Liver (tissue), 3 donors: ENCODE results near the gene LMBRD2.
A peak's percentile ranks its signal among the peaks of the same experiment; 100 is the strongest.

ENCODE experiments used
- EGR1 ChIP-seq, 2 donors: IDR thresholded peaks; 2 replicates each; pipeline ENCODE4 v1.6.1; 2016 to 2018; ENCODE audit warnings: antibody characterized with exemption in 2 of 2, low read depth in 2 of 2
- FOXA1 ChIP-seq: IDR thresholded peaks from 2 replicates; pipeline ENCODE4 v1.6.1; 2016; ENCODE audit warnings: antibody characterized with exemption
- FOXA2 ChIP-seq: IDR thresholded peaks from 2 replicates; pipeline ENCODE4 v1.6.1; 2016; ENCODE audit warnings: antibody characterized with exemption
- GABPA ChIP-seq, 2 donors: IDR thresholded peaks in 1 of 2; conservative IDR thresholded peaks in 1 of 2; 2 replicates each; pipeline ENCODE4 v1.6.1; 2016; ENCODE audit warnings: antibody characterized with exemption in 2 of 2, mild to moderate bottlenecking in 1 of 2, moderate library complexity in 1 of 2
- JUND ChIP-seq, 2 donors: IDR thresholded peaks; 2 replicates each; pipeline ENCODE4 v1.6.1; 2016; ENCODE audit warnings: antibody characterized with exemption in 2 of 2
- RAD21 ChIP-seq, 2 donors: IDR thresholded peaks; 2 replicates each; pipeline ENCODE4 v1.6.1; 2016; ENCODE audit warnings: antibody characterized with exemption in 2 of 2, mild to moderate bottlenecking in 2 of 2
- RXRA ChIP-seq, 2 donors: IDR thresholded peaks; 2 replicates each; pipeline ENCODE4 v1.6.1; 2017 to 2018; ENCODE audit warnings: antibody characterized with exemption in 2 of 2, mild to moderate bottlenecking in 1 of 2
- SP1 ChIP-seq: IDR thresholded peaks from 2 replicates; pipeline ENCODE4 v1.6.1; 2018; ENCODE audit warnings: antibody characterized with exemption, mild to moderate bottlenecking
- TAF1 ChIP-seq: conservative IDR thresholded peaks from 2 replicates; pipeline ENCODE4 v1.6.1; 2016; ENCODE audit warnings: antibody characterized with exemption, mild to moderate bottlenecking
- YY1 ChIP-seq: IDR thresholded peaks from 2 replicates; pipeline ENCODE4 v1.6.1; 2016; ENCODE audit warnings: antibody characterized with exemption, mild to moderate bottlenecking
- TF ChIP-seq, protein P1 (sequence below): fragments of 150-350 bp; IDR thresholded peaks from 2 replicates; pipeline ENCODE4 v1.5.1; 2017; ENCODE audit warnings: improper control_type of control experiment, low read depth, low read length; ENCODE audit not compliant: missing input control
- TF ChIP-seq, protein P2 (sequence below): IDR thresholded peaks from 2 replicates; pipeline ENCODE4 v1.6.1; 2016; ENCODE audit warnings: antibody characterized with exemption
- TF ChIP-seq, protein P3 (sequence below): IDR thresholded peaks from 2 replicates; pipeline ENCODE4 v1.6.1; 2016; ENCODE audit warnings: antibody characterized with exemption, mild to moderate bottlenecking
- TF ChIP-seq, protein P4 (sequence below): IDR thresholded peaks from 2 replicates; pipeline ENCODE4 v1.6.1; 2016; ENCODE audit warnings: antibody characterized with exemption
- donor health status: healthy.
- donor health status: healthy.

DNA sequence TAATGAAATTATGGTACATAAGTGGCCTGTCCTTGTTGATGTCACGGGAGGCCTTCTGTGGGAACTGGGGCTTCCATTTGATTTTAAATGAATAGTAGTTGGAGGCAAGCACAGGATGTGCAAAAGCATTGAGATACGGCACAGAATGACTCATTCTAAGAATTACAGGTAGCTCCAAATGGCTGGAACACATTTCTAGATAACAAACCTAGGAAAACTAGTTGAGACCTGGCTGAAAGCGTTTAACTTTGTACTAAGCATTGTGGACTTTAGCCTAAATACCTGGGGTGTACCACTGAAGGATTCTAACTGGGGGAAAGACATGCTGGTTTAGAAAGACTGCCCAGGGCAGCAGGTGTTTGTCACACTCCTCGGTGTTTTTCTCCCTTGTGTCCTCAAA lies 9.7 kb upstream of the LMBRD2 start:
- TF ChIP-seq YY1, result peak; percentile 11
- TF ChIP-seq EGR1 (IDR thresholded peaks at IDR 0.05; ENCODE audit: low read depth in 2 of 2), result no peak
- TF ChIP-seq, protein P1, sequence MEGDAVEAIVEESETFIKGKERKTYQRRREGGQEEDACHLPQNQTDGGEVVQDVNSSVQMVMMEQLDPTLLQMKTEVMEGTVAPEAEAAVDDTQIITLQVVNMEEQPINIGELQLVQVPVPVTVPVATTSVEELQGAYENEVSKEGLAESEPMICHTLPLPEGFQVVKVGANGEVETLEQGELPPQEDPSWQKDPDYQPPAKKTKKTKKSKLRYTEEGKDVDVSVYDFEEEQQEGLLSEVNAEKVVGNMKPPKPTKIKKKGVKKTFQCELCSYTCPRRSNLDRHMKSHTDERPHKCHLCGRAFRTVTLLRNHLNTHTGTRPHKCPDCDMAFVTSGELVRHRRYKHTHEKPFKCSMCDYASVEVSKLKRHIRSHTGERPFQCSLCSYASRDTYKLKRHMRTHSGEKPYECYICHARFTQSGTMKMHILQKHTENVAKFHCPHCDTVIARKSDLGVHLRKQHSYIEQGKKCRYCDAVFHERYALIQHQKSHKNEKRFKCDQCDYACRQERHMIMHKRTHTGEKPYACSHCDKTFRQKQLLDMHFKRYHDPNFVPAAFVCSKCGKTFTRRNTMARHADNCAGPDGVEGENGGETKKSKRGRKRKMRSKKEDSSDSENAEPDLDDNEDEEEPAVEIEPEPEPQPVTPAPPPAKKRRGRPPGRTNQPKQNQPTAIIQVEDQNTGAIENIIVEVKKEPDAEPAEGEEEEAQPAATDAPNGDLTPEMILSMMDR, result no peak
- TF ChIP-seq RAD21 (IDR thresholded peaks at IDR 0.05), result no peak
- TF ChIP-seq SP1, result no peak
- TF ChIP-seq, protein P2, sequence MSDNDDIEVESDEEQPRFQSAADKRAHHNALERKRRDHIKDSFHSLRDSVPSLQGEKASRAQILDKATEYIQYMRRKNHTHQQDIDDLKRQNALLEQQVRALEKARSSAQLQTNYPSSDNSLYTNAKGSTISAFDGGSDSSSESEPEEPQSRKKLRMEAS, result no peak
- TF ChIP-seq, protein P3, sequence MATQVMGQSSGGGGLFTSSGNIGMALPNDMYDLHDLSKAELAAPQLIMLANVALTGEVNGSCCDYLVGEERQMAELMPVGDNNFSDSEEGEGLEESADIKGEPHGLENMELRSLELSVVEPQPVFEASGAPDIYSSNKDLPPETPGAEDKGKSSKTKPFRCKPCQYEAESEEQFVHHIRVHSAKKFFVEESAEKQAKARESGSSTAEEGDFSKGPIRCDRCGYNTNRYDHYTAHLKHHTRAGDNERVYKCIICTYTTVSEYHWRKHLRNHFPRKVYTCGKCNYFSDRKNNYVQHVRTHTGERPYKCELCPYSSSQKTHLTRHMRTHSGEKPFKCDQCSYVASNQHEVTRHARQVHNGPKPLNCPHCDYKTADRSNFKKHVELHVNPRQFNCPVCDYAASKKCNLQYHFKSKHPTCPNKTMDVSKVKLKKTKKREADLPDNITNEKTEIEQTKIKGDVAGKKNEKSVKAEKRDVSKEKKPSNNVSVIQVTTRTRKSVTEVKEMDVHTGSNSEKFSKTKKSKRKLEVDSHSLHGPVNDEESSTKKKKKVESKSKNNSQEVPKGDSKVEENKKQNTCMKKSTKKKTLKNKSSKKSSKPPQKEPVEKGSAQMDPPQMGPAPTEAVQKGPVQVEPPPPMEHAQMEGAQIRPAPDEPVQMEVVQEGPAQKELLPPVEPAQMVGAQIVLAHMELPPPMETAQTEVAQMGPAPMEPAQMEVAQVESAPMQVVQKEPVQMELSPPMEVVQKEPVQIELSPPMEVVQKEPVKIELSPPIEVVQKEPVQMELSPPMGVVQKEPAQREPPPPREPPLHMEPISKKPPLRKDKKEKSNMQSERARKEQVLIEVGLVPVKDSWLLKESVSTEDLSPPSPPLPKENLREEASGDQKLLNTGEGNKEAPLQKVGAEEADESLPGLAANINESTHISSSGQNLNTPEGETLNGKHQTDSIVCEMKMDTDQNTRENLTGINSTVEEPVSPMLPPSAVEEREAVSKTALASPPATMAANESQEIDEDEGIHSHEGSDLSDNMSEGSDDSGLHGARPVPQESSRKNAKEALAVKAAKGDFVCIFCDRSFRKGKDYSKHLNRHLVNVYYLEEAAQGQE, result no peak
- TF ChIP-seq GABPA (IDR thresholded peaks at IDR 0.05 in 1 of 2, conservative IDR thresholded peaks at IDR 0.05 in 1 of 2), result no peak
- TF ChIP-seq RXRA (IDR thresholded peaks at IDR 0.05), result no peak
- TF ChIP-seq, protein P4, sequence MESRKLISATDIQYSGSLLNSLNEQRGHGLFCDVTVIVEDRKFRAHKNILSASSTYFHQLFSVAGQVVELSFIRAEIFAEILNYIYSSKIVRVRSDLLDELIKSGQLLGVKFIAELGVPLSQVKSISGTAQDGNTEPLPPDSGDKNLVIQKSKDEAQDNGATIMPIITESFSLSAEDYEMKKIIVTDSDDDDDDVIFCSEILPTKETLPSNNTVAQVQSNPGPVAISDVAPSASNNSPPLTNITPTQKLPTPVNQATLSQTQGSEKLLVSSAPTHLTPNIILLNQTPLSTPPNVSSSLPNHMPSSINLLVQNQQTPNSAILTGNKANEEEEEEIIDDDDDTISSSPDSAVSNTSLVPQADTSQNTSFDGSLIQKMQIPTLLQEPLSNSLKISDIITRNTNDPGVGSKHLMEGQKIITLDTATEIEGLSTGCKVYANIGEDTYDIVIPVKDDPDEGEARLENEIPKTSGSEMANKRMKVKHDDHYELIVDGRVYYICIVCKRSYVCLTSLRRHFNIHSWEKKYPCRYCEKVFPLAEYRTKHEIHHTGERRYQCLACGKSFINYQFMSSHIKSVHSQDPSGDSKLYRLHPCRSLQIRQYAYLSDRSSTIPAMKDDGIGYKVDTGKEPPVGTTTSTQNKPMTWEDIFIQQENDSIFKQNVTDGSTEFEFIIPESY, result no peak
- TF ChIP-seq FOXA1, result no peak
- no peak for TF ChIP-seq TAF1
- no peak for TF ChIP-seq FOXA2
- TF ChIP-seq JUND (IDR thresholded peaks at IDR 0.05), result no peak
